Activated CD8-positive, alpha-beta memory T cell treated with anti-CD3 and anti-CD28 coated beads for 4 hours (primary cell): ENCODE results near the gene BRD3OS.

Experiments
- DNase-seq, 2 donors: peaks; one replicate each; pipeline ENCODE4 v3.0.0-alpha.2; 2020; ENCODE audit warnings: low read depth in 2 of 2

Gene BRD3OS

DNA sequence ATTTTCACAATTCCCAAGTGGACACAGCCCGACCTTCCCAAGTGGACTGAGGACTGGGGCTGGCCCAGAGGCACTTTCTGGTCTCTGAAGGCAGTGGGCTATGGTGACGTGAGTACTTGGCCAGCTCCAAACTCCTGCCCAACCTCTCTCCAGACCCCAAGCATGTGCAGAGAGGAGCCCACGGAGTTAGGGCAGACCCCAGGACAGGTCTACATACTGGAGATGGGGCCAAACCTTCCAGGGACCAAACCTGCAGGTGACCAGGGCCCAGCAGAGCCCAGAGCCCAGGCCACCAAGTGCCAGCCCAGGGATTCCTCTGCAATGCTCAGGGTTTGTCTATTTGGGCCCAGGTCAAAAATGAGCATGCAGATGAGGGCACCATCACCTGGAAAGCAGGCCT, 27.2 kb downstream of the BRD3OS start:
- DNase-seq, result no peak

DNA sequence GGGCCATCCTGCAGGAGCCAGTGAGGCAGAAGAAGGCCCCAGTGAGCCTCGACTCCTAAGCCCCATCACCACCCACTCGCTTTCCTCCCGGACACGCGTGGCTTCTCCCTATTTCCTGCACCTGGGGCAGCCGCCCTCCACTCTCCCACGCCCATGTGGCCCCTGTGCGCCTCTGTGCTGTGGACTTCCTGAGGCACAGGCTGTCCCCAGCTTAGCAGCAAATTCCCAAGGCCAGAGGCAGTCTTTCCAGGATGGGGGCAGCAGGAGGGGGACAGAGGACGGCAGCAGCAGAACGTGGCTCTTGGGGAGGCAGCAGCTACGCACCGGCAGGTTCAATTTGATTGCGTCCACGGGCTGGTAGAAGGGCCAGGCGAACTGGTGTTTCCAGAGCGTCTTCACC, 27.7 kb downstream of the BRD3OS start:
- no peak for DNase-seq

DNA sequence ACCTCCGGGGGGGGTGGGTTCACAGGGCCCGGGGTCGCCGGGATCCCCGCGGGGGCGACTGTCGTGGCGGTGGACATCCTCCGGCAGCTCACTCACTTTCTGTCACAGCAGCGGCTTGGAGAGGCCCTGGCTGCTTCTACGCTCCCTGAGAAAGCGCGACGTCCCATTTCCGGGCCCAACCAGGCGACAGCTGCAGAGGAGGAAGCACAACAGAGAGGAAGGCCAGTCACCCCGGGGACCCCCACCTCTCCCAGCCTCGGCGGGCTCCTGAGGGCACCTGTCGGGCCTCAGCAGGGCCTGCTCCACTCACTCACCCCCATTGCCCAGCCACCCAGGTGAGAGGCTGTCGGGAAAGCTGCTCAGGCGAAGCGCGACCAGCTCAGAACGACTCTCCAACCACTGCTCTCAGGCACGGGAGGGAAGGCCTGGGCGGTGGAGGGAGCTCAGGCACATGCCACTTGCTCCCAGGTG, 28.2 kb downstream of the BRD3OS start:
- DNase-seq, result no peak

DNA sequence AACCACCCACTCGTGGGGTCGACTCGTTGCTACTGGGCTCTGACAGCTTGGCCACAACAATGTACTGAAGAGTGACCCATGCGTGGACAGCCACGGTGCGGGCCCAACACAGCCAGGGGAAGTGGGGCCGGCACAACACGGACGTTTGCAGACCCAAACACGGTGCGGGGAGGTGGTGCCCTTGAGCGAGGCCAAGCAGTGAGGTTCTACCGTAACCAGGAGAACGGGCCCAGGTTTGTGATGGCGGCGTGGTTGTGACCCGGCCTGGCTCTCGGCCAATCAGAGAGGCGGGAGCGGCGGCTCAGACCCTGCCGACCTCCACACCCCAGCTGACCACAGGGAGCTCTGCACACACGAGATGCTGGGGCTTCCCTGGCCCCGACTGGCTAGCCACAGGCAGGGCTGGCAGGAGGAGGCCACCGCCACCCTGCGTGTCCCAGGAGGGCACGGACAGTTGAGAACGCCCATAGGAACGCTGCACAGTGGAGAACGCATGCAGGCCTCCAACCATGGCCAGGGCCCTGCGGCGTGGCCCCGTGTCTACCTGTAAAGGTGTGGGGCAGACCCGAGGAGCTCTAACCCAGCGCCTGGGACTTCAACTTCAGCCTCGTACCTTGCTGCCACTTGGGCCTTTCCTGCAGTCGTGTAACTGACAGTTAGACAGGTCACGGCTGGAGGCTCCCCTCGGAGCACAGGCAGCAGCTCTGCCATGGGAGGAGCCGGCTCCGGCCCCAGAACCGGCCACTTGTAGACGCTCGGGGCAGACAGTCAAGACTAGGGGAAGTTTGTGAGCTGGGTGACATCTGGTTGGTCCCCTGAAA, 28.9 kb downstream of the BRD3OS start:
- DNase-seq, result no peak

DNA sequence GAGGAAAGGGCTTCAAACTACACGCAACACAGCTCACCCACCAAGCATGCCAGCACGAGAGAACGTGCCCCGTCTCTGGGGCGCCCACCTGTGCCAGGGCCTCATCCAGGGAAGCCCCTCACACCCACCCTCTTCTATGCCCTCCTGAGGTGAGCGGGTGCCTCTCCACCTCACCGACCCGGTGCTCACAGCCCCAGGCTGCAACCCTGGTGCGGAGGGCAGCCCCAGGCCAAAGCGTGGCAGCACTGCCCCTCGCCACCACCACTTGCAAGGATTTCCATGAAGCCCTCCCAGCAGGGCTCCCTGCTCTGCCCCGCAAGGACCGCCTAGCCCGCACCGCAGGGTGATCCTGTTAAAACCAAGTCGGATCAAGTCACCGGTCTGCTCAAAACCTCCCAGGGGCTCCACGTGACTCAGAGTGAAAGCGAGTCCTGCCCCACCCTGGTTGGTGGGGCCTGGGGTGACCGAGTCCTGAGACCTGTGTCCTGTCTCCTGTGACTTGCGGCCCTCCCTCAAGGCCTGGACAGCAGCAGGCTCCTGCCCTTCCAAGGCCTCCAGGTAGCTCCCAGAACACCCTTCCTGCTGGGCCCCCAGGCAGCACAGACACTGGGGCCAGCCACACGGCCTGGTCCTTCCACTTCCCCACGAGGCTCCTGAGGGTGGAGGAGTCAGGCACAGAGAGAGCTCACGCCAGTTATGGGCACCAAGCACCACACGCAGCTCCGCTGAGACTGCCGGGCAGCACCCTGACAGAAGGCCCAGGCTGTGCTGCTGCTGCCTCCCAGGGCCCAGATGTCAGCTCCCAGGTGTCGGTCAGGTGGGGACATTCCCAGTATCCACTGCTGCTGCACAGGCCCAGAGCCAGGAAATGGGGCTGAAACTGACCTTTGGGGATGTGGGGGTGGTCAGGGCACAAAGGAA, 29.9 kb downstream of the BRD3OS start:
- DNase-seq, result no peak

DNA sequence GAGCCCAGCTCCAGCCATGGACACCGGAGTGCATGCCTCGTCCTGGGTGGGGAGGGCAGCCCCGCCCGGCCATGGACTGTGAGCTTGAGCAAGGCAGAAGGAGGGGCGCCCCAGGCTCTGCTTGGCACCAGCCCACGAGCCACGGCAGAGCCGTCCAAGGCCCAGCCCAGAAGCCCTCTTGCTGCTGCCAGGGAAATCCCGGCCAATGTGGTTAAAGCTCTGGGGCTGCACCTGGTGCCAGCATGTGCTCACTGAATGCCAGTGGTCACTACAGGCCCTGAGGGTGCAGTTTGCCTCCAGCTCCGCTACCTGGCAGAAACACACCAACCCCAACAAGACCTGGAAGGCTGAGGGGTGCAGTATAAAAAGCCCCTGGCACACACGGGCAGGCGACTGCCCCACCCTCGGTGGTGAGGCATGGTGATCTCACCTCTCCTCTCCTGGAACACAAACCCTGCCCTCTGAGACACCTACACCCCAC, 30.7 kb downstream of the BRD3OS start:
- no peak for DNase-seq

DNA sequence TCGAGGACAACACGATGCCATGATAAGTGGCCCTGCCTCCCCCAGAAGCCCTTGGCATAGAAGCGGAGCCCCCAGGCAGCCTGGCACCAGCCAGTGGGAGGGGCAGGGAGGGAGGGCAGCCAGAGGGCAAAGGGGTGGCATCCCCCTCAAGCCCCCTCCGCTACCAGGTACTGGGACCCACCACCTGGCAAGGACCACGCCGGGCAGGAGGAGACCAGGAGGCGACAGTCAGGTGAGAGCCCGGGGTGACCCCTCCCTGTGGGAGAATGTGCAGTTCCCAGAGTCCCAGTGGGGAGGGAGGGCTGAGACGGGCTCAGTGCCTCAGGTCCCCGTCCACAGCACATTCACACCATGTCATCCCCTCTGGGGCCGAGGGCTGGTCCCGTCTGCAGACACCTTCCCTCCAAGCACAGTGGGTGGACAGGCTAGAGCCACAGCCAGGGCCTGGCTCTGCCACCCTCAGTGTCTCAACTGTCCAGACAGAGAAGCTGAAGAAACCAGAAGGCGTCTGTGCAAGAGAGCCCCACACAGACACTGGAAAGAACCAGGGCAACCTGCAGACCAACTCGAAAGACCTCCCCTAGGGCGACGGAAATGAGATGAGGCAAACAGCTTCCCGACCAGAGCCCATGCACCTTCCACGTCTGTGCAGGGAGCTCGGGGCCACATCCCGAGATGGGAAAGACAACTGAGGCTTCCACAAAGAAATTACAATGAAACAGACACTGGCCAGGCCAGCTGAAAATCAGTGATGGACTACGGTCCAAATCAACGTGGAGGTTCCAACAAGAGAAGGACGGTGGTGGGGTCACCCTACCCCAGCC, 31.4 kb downstream of the BRD3OS start:
- DNase-seq, result no peak

DNA sequence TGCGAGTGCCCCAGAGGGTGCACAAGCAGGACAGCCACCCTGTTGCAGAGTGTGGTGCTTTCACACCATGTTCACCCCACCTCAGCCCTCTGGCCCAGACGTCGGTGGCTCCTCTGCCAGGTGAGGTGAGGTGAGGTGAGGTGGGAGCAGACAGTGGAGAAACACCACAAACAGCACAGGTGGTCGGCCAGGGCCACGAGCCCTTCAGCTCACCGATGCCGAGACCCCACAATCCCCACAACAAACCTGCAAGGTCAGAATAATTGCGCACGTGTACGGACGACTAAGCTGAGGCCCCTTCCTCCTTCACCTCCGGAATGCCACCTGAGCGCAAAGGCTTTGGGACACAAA, 32.0 kb downstream of the BRD3OS start:
- DNase-seq, result no peak

DNA sequence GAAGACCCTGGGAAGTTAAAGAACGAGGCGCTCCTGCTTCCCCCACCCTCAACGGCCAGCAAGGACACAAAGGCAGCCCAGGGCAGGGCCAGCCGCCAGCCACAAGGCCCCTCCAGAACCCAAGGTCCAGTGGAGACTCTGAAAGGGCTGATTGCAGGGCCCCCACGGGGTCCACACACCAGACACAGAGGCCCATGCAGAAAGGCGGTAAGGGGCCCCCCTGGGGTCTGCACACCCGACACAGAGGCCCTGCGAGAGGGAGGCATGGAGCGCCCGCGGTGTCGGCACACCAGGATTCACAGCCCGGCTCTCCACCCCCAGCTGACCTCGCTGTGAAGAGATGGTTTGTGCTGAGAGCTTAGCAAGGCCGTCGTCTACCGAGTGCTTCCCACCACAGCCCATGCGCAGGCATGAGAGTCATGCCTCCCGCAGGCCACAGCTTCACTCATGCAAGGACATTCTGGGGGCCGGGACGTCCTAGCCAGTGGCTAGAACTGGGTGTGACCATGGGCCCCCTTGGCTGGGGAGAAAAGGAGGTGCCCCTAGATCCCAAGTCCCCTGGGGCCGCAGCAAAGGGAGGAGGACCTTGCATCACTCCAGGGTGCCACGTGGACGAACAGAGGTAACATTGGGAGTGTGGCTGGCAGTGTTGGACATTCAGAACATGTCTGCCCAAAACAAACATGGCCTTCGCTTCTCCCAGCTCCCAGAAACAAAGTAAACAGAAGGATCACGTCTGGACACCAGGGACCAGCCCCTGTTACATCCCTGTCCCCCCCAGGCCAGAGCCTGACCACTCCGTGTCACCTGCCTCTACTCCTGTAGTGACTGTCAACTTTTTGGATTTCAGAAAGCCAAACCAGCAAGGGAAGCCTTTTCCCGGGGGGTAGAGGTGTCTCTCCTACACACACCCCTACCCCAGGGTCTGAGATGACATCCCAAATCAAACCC, 32.7 kb downstream of the BRD3OS start:
- no peak for DNase-seq

DNA sequence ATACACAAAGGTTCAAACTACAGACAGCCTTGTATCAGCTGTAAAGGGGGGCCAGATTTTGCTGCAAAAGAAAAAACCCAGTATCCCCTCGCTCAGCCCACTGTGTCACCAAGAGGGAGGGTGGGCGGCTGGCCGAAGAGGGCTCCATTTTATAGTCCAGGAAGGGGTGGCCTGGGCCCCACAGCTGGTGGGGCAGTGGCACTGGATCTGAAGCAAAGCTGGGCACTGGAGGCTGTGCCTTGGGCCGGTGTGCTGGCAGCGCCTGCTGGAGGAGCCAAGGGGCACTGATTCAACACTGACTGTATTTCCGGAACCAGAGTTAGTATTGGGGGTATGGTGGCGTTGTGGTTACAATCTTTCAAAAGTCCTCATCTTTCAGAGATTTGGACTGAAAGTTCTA, 33.4 kb downstream of the BRD3OS start:
- no peak for DNase-seq

DNA sequence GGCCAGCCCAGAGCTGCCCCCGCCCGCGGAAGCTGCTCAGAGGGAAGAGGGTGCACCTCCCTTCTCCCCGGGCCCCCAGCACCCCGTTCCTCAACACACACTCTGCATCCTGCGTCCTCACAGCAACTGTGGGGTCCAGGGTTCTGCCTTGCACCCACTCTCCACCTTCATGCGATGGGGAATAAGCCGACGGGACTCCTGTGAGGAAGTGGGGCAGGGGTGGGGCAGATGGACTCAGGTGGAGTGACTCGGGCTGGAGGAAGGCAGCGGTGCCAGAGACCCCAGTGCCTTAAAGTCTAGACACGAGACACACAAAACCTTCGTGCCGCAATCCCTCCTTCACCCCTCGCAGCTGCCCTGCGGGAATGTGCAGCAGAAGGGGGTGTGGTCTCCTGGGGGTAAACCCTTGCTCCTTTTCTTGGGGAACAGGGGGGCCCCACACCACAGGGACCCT, 33.9 kb downstream of the BRD3OS start:
- DNase-seq, result no peak

DNA sequence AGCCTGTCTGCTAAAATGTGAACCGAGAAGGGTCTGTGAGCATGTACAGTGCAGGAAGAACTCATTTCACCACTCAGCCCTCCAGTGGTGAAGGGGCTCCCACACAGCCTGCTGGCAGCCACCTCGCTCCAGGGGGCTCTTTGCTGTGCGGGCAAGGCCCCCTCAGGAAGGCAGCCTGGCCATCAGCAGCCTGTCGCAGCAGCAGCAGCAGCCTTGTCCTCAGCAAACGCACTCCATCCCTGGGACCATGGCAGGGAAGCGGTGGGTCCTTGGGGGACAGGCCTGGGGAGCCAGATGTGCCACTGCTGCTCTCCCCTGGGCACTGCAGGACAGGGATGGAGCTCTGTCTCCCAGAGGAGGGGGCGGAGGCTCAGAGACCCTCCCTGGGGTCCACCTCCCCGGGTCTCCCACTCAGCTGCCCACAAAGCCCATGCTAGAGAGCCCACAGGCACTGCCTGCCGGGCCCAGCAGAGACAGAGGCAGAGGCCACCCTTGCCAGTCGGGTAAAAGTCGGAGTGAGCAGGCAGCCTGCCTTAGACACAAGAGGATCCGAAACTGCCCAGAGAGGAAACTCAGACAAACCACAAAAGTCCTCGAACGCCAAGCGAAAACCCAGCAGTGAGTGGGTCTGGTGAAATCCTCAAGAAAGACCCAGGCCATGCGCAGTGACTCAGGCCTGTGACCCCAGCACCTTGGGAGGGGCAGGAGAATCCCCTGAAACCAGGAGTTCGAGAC, 34.5 kb downstream of the BRD3OS start:
- no peak for DNase-seq

DNA sequence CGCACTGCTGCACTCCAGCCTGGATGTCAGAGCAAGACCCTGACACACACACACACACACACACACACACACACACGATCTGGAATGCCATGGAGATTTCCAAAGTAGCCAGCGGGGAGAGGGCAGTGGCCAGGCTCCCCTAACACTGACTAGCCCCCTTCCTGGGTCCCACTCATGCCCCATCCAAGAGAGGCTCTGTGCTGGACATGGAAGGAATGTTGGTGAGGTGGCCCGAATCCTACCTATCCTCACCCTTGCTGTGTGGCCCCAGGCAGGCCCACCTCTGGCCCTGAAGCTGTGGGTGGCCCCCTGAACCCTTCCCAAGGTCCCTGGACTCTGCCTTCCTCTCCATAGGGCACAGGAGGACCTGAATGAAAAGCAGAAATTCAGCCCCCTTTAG, 35.3 kb downstream of the BRD3OS start:
- no peak for DNase-seq

DNA sequence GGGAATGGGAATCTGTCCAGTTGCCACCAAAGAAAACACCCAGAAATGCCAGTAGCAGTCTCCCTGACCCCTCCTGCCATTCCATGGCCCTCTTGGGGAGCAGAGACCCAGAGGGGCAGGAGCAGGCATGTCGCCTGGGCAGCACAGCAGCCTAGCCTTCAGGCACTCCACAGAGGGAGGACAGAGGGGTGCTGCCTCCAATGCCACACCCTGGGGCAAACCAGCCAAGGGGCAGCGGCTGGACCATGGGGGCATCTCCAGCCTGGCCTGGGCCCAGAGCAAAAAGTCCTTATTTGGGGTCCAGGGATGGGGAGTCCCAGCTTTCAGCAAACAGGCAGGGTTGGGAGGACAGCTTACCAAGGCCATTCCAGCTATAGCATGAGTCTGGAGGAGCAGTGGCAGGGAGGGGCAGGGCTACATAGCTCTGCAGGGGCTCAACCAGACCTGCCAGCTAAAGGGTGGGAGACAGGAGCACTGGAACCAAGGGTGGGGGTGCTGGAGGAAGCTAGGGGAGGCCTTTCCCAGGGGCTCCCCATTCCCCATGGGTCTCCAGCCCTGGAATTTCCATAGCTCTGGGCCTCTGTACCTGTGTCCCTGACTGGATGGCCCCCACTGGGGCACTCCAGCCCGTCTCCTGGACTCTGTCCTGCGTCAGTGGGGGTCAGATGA, 35.9 kb downstream of the BRD3OS start:
- DNase-seq, result no peak

DNA sequence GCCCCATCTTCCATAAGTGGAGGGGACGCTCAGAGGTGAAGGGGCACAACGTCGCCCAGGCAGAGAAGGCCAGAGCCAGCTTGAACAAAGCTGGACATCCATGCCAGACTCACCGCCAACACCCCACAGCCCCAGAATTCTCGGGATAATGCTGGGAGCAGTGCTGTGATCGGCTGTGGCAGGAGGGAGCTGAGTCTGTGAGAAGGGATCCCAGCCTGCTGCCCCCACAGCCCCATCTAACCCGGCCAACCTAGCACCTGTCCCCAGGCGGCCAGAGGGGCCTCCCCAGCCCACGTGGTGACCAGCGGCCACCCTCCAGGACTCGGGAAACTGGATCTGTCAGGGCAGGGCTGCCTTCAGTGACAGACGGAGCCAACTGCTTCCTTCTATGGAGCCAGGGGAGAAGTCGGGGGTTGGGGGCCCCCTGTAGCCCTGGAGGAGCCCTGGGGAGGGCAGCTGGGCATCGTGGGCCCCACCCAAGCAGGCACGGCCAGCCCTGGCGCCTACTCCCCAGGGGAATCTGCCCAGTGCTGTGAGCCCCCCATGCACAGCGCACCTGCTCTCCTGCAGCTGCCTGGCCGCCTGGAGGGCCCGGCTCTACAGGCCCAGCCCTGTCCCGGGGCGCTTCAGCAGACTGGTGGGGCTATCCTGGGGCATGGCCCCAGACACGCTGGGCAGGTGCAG, 36.5 kb downstream of the BRD3OS start:
- no peak for DNase-seq

DNA sequence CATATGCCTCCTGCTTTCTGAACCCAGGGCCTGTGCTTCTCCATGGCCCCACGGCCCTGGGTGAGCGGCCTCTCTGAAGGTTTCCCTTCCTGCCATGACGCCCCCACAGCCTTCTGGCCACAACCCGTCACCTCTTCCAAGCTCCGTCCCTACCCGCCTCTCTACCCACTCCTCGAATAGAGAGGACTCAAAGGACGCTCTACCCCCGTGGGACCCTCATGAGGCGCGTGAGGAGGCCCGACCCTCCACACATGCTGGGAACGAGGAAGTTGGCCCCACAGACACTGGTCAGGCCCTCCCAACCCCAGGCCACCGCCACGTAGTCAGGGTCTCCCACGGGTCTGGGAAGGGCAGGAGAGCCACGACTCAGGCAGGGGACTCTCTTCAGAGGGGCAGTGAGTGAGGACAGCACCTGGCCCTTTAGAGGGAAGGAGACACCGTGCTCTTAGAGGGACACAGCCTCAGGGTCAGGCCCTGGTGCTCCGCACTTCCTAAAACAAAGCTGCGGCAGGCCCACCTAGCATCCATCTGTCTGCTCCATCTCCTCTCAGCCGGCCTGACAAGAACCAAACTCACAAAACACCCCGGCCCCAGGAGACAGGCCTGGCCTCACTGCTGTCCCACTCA, 37.3 kb downstream of the BRD3OS start:
- no peak for DNase-seq

DNA sequence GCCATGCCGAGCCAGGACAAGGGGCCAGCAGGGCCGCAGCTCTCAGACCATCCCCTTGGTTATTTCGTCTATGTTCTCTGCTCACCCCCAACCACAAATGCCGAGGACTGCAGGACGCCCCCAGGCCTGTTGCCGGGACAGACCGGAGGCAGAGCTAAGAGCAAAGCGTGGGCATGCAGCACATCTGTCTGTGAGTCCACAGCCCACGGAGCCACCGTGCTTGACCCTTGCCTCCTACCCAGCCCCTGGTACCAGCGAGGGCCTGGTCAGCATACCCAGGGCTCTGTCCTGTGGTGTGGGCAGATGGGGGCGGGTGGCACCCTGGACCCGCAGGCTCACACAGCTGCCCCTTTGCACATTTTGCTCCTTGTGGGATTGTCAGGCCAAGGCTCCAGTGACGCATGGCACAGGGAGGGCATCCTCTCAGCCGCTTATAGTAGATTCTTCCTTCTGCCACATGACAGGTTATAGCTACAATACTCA, 37.8 kb downstream of the BRD3OS start:
- DNase-seq, result no peak
